GM12878 (cell line): ENCODE results near the gene AIP. TPM values are rescaled to one million over a fixed set of nuclear protein-coding genes. Genes with fewer than 3 reads are reported as not detected.
A peak's percentile ranks its signal among the peaks of the same experiment; 100 is the strongest.

Experiments
- BACH1 ChIP-seq: fragments of 450-650 bp; IDR thresholded peaks from 2 replicates; pipeline ENCODE4 v1.6.1; 2017; ENCODE audit warnings: mild to moderate bottlenecking, borderline replicate concordance
- CBFB ChIP-seq: IDR thresholded peaks from 2 replicates; pipeline ENCODE4 v1.6.1; 2016; ENCODE audit warnings: antibody characterized with exemption, low read depth
- CEBPB ChIP-seq, 2 experiments: fragments of 150-350 bp in 1 of 2; IDR thresholded peaks; 2 replicates each; pipeline ENCODE4 v1.6.1; 2012 to 2014; ENCODE audit warnings: low read depth in 2 of 2, low read length in 2 of 2, borderline replicate concordance in 1 of 2, inconsistent platforms in 1 of 2
- GATAD2B ChIP-seq: fragments of 450-650 bp; conservative IDR thresholded peaks from 2 replicates; pipeline ENCODE4 v1.6.1; 2017; ENCODE audit warnings: low read depth, mild to moderate bottlenecking, moderate library complexity
- HDAC6 ChIP-seq: fragments of 200-600 bp; sonication (generic); IDR thresholded peaks from one replicate; pipeline ENCODE4 v1.8.0; 2017; ENCODE audit warnings: antibody characterized with exemption; ENCODE audit not compliant: unreplicated experiment
- KLF5 ChIP-seq: fragments of 450-650 bp; IDR thresholded peaks from 2 replicates; pipeline ENCODE4 v1.6.1; 2014; ENCODE audit warnings: mild to moderate bottlenecking; ENCODE audit not compliant: partially characterized antibody
- LARP7 ChIP-seq: fragments of 450-650 bp; IDR thresholded peaks from 2 replicates; pipeline ENCODE4 v1.6.1; 2017; ENCODE audit warnings: mild to moderate bottlenecking
- MTA3 ChIP-seq: IDR thresholded peaks from 2 replicates; pipeline ENCODE4 v1.6.1; 2012; ENCODE audit warnings: low read length, inconsistent platforms, borderline replicate concordance
- SIN3A ChIP-seq: IDR thresholded peaks from 2 replicates; pipeline ENCODE4 v1.6.1; 2012; ENCODE audit warnings: low read depth, low read length, improper control_type of control experiment
- SMAD1 ChIP-seq: fragments of 450-650 bp; IDR thresholded peaks from 2 replicates; pipeline ENCODE4 v1.6.1; 2018; ENCODE audit warnings: mild to moderate bottlenecking, low read depth; ENCODE audit not compliant: partially characterized antibody
- SREBF1 ChIP-seq: IDR thresholded peaks from 2 replicates; pipeline ENCODE4 v1.6.1; 2012; ENCODE audit warnings: mild to moderate bottlenecking, low read length
- TAF1 ChIP-seq: IDR thresholded peaks from 2 replicates; pipeline ENCODE4 v1.6.1; 2011; ENCODE audit warnings: mild to moderate bottlenecking, low read depth, low read length, borderline replicate concordance
- ZNF207 ChIP-seq: fragments of 450-650 bp; IDR thresholded peaks from 2 replicates; pipeline ENCODE4 v1.6.1; 2014; ENCODE audit warnings: antibody characterized with exemption, mild to moderate bottlenecking, borderline replicate concordance
- ZSCAN29 ChIP-seq: fragments of 450-650 bp; IDR thresholded peaks from 2 replicates; pipeline ENCODE4 v1.6.1; 2017; ENCODE audit warnings: mild to moderate bottlenecking, moderate library complexity
- polyA plus RNA-seq, 11 experiments: library from polyadenylated mRNA; depleted of rRNA in 4 of 11; unstranded in 6 of 11; stranded (reverse) in 5 of 11; fragments of >200 nt; fragmentation: Nextera tagmentation in 4 of 11; fragmentation: Illumina TruSeq in 1 of 11; extraction: Ambion mirVana in 4 of 11; extraction: Trizol in 1 of 11; gene quantifications; 1 replicate in 1 of 11; 2 replicates in 10 of 11; pipeline versions ENCODE4 v1.2.1 to v1.2.3, GENCODE V29; 2011 to 2016; ENCODE audit warnings: inconsistent platforms in 2 of 11, missing spikeins in 2 of 11, low read depth in 1 of 11
- total RNA-seq, 4 experiments: library from RNA; depleted of rRNA in 3 of 4; stranded (reverse); fragments of >200 nt in 3 of 4; fragmentation: Illumina TruSeq in 1 of 4; extraction: Trizol in 1 of 4; gene quantifications; 2 replicates each; pipeline versions ENCODE4 v1.2.1 to v1.2.3, GENCODE V29; 2013 to 2021
- TF ChIP-seq, protein P1 (sequence below): fragments of 450-650 bp; formaldehyde crosslinking; IDR thresholded peaks from 2 replicates; pipeline ENCODE4 v1.4.0; 2022; ENCODE audit warnings: mild to moderate bottlenecking, moderate library complexity
- TF ChIP-seq, protein P2 (sequence below): fragments of 450-650 bp; IDR thresholded peaks from 2 replicates; pipeline ENCODE4 v1.6.1; 2017; ENCODE audit warnings: mild to moderate bottlenecking, moderate library complexity
- TF ChIP-seq, protein P3 (sequence below): fragments of 450-650 bp; IDR thresholded peaks from 2 replicates; pipeline ENCODE4 v1.6.1; 2017; ENCODE audit warnings: mild to moderate bottlenecking, moderate library complexity
- TF ChIP-seq, protein P4 (sequence below): IDR thresholded peaks from 2 replicates; pipeline ENCODE4 v1.6.1; 2012; ENCODE audit warnings: low read depth, low read length, improper control_type of control experiment

The AIP gene
- total and polyA plus RNA-seq, 10 of the 15 experiments (the other 5 are each of a cell fraction or from before 2014, with no cell fraction given), result 12.6 to 164 (median 104) TPM

DNA sequence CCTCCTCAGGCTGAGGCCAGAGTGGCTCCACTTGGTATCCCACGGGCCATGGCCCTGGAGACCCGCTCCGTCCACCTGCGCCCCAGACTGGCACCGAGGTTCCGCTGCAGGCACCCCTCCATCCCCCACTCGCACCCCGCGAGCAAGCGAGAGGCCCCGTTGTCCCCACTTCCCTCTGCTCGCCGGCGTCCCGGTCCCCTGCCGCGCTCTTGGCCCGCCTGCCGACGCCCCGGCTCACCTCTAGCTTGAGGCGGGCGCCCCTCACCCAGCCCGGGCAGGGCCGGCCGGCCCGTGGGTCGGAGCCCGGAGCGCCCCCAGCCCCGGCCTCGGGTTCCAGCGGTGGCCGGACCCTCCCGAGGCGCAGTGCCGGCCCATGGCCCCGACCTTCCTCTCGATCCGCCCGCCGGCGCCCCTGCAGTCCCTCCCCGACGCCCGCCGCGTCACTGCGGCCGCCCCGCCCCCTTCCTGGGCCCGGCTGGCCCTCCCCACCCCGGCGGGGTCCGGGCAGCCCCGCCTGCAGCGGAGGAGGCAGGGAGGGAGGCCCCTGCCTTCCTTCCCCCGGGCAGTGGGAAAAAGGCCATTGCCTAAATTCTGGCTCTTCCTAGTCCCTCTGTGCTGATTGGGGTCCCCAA is 22.2 kb downstream of the AIP start, which contains the start of gene PITPNM1 (continued):
- TF ChIP-seq, protein P1, sequence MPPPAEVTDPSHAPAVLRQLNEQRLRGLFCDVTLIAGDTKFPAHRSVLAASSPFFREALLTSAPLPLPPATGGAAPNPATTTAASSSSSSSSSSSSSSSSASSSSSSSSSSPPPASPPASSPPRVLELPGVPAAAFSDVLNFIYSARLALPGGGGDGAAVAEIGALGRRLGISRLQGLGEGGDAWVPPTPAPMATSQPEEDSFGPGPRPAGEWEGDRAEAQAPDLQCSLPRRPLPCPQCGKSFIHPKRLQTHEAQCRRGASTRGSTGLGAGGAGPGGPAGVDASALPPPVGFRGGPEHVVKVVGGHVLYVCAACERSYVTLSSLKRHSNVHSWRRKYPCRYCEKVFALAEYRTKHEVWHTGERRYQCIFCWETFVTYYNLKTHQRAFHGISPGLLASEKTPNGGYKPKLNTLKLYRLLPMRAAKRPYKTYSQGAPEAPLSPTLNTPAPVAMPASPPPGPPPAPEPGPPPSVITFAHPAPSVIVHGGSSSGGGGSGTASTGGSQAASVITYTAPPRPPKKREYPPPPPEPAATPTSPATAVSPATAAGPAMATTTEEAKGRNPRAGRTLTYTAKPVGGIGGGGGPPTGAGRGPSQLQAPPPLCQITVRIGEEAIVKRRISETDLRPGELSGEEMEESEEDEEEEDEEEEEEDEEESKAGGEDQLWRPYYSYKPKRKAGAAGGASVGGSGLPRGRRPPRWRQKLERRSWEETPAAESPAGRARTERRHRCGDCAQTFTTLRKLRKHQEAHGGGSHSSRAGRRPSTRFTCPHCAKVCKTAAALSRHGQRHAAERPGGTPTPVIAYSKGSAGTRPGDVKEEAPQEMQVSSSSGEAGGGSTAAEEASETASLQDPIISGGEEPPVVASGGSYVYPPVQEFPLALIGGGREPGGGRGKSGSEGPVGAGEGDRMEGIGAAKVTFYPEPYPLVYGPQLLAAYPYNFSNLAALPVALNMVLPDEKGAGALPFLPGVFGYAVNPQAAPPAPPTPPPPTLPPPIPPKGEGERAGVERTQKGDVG (CRISPR knock-in tag), result no peak
- no peak for TF ChIP-seq KLF5
- no peak for TF ChIP-seq TAF1
- TF ChIP-seq GATAD2B, result peak; percentile 58; the same call in 1 of the 2 replicates
- TF ChIP-seq, protein P2, sequence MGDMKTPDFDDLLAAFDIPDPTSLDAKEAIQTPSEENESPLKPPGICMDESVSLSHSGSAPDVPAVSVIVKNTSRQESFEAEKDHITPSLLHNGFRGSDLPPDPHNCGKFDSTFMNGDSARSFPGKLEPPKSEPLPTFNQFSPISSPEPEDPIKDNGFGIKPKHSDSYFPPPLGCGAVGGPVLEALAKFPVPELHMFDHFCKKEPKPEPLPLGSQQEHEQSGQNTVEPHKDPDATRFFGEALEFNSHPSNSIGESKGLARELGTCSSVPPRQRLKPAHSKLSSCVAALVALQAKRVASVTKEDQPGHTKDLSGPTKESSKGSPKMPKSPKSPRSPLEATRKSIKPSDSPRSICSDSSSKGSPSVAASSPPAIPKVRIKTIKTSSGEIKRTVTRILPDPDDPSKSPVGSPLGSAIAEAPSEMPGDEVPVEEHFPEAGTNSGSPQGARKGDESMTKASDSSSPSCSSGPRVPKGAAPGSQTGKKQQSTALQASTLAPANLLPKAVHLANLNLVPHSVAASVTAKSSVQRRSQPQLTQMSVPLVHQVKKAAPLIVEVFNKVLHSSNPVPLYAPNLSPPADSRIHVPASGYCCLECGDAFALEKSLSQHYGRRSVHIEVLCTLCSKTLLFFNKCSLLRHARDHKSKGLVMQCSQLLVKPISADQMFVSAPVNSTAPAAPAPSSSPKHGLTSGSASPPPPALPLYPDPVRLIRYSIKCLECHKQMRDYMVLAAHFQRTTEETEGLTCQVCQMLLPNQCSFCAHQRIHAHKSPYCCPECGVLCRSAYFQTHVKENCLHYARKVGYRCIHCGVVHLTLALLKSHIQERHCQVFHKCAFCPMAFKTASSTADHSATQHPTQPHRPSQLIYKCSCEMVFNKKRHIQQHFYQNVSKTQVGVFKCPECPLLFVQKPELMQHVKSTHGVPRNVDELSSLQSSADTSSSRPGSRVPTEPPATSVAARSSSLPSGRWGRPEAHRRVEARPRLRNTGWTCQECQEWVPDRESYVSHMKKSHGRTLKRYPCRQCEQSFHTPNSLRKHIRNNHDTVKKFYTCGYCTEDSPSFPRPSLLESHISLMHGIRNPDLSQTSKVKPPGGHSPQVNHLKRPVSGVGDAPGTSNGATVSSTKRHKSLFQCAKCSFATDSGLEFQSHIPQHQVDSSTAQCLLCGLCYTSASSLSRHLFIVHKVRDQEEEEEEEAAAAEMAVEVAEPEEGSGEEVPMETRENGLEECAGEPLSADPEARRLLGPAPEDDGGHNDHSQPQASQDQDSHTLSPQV, result 0 out of 2 replicates have a peak, but pooled peaks have one; percentile 21
- TF ChIP-seq SMAD1, result no peak
- TF ChIP-seq HDAC6, result peak; percentile 53
- no peak for TF ChIP-seq ZNF207
- TF ChIP-seq, protein P3, sequence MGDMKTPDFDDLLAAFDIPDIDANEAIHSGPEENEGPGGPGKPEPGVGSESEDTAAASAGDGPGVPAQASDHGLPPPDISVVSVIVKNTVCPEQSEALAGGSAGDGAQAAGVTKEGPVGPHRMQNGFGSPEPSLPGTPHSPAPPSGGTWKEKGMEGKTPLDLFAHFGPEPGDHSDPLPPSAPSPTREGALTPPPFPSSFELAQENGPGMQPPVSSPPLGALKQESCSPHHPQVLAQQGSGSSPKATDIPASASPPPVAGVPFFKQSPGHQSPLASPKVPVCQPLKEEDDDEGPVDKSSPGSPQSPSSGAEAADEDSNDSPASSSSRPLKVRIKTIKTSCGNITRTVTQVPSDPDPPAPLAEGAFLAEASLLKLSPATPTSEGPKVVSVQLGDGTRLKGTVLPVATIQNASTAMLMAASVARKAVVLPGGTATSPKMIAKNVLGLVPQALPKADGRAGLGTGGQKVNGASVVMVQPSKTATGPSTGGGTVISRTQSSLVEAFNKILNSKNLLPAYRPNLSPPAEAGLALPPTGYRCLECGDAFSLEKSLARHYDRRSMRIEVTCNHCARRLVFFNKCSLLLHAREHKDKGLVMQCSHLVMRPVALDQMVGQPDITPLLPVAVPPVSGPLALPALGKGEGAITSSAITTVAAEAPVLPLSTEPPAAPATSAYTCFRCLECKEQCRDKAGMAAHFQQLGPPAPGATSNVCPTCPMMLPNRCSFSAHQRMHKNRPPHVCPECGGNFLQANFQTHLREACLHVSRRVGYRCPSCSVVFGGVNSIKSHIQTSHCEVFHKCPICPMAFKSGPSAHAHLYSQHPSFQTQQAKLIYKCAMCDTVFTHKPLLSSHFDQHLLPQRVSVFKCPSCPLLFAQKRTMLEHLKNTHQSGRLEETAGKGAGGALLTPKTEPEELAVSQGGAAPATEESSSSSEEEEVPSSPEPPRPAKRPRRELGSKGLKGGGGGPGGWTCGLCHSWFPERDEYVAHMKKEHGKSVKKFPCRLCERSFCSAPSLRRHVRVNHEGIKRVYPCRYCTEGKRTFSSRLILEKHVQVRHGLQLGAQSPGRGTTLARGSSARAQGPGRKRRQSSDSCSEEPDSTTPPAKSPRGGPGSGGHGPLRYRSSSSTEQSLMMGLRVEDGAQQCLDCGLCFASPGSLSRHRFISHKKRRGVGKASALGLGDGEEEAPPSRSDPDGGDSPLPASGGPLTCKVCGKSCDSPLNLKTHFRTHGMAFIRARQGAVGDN, result peak; percentile 59
- TF ChIP-seq ZSCAN29, result no peak
- no peak for TF ChIP-seq SIN3A
- TF ChIP-seq, protein P4, sequence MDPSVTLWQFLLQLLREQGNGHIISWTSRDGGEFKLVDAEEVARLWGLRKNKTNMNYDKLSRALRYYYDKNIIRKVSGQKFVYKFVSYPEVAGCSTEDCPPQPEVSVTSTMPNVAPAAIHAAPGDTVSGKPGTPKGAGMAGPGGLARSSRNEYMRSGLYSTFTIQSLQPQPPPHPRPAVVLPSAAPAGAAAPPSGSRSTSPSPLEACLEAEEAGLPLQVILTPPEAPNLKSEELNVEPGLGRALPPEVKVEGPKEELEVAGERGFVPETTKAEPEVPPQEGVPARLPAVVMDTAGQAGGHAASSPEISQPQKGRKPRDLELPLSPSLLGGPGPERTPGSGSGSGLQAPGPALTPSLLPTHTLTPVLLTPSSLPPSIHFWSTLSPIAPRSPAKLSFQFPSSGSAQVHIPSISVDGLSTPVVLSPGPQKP, result no peak
- no peak for TF ChIP-seq MTA3
- TF ChIP-seq BACH1, result peak; percentile 72; the same call in 1 of the 2 replicates
- TF ChIP-seq LARP7, result peak; percentile 71; the same call in 1 of the 2 replicates
- no peak for TF ChIP-seq CEBPB (IDR thresholded peaks at IDR 0.05; ENCODE audit: borderline replicate concordance in 1 of 2, low read depth in 2 of 2, low read length in 2 of 2)
- no peak for TF ChIP-seq CBFB
- no peak for TF ChIP-seq SREBF1
